Testis (tissue), 2 donors: ENCODE data around the gene ZNRF3.

ENCODE experiments used
- POLR2A ChIP-seq: fragments of 450-650 bp; IDR thresholded peaks from one replicate; pipeline ENCODE4 v1.6.1; 2017; ENCODE audit warnings: antibody characterized with exemption, mild to moderate bottlenecking, moderate library complexity
- TF ChIP-seq, protein P1 (sequence below), 3 experiments: fragments of 450-650 bp in 2 of 3; fragments of 200-600 bp in 1 of 3; sonication (generic) in 1 of 3; IDR thresholded peaks; one replicate each; pipeline ENCODE4 v1.5.1; 2016 to 2019; ENCODE audit warnings: antibody characterized with exemption in 3 of 3, mild to moderate bottlenecking in 2 of 3, moderate library complexity in 1 of 3

DNA sequence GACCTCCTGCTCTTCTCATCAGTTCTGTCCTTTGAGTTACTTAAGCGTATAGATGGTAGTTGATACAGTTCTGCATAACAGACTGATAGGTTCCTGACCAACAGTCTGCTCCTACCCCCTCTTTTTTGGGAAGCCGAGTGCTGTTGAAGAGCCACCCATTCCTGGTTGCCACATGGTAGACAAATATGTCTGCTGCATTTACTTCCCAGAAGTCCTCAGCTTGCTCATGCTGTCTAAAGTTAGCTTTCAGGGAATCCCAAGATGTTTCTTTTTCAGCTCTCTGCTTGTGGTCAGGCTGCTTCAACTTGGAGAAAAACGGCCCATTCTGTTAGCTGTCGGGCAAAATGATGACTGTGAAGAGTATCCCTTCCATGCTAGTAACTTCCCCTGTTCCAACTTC, 129.6 kb downstream of the ZNRF3 start:
- TF ChIP-seq POLR2A, result no peak
- TF ChIP-seq, protein P1, sequence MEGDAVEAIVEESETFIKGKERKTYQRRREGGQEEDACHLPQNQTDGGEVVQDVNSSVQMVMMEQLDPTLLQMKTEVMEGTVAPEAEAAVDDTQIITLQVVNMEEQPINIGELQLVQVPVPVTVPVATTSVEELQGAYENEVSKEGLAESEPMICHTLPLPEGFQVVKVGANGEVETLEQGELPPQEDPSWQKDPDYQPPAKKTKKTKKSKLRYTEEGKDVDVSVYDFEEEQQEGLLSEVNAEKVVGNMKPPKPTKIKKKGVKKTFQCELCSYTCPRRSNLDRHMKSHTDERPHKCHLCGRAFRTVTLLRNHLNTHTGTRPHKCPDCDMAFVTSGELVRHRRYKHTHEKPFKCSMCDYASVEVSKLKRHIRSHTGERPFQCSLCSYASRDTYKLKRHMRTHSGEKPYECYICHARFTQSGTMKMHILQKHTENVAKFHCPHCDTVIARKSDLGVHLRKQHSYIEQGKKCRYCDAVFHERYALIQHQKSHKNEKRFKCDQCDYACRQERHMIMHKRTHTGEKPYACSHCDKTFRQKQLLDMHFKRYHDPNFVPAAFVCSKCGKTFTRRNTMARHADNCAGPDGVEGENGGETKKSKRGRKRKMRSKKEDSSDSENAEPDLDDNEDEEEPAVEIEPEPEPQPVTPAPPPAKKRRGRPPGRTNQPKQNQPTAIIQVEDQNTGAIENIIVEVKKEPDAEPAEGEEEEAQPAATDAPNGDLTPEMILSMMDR (IDR thresholded peaks at IDR 0.05), result no peak
